RWPE1 (cell line): Measurements from ENCODE around the gene ERN1.

Experiments
- CTCF ChIA-PET: fragments of 350-600 bp; sonication (Branson Sonifier 250); formaldehyde crosslinking; extraction: SDS; loops from one replicate; lab custom pipeline; 2021; lab: Yijun Ruan, JAX
- POLR2A ChIA-PET: fragments of 400-600 bp; formaldehyde crosslinking; extraction: SDS; loops from one replicate; lab custom pipeline; 2020; ENCODE audit warnings: antibody characterized with exemption; ENCODE audit not compliant: low non-redundant PET; lab: Yijun Ruan, JAX
- DNase-seq: peaks from one replicate; pipeline ENCODE4 v3.0.0; 2012; ENCODE audit warnings: low spot score
- H3K27ac ChIP-seq: fragments of 450-650 bp; 2 replicates; pipeline ENCODE4 v1.5.1; 2017
- TF ChIP-seq, protein P1 (sequence below): fragments of 450-650 bp; conservative IDR thresholded peaks from 2 replicates; pipeline ENCODE4 v1.5.1; 2017; ENCODE audit warnings: low read depth, mild to moderate bottlenecking

The ERN1 gene

DNA sequence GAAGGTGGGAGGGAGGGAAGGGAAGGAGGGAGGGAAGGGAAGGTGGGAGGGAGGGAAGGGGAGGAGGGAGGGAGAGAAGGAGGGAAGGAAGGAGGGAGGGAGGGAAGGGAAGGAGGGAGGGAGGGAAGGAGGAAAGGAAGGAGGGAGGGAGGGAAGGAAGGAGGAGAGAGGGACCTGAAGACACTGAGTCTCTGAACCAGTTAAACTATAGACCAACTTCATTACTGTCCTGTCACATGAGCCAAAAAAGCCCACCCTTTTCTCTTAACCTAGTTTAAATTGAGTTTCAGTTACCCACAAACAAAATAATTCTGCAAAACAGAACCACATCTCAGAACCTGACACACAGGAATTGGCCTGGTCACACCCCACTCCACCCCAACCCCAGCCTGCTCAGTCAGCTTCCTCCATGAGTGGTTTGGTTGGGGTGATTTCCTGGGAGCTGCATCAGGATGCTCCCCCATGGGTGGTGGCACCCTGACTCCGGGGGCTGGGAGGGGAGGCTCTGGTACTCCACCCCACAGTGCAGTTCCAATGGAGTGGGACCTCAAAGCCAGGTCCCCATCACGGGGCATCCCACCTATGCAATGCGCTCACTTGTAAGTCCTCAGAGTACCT lies 136.5 kb downstream of the ERN1 start:
- no peak for DNase-seq
- no peak overlapping the region for H3K27ac ChIP-seq
- TF ChIP-seq, protein P1, sequence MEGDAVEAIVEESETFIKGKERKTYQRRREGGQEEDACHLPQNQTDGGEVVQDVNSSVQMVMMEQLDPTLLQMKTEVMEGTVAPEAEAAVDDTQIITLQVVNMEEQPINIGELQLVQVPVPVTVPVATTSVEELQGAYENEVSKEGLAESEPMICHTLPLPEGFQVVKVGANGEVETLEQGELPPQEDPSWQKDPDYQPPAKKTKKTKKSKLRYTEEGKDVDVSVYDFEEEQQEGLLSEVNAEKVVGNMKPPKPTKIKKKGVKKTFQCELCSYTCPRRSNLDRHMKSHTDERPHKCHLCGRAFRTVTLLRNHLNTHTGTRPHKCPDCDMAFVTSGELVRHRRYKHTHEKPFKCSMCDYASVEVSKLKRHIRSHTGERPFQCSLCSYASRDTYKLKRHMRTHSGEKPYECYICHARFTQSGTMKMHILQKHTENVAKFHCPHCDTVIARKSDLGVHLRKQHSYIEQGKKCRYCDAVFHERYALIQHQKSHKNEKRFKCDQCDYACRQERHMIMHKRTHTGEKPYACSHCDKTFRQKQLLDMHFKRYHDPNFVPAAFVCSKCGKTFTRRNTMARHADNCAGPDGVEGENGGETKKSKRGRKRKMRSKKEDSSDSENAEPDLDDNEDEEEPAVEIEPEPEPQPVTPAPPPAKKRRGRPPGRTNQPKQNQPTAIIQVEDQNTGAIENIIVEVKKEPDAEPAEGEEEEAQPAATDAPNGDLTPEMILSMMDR = no peak
- ChIA-PET POLR2A (no interaction called here), CTCF (interaction anchor here (0.6 to 1.9 kb wide), 4 partner anchors 31 to 718 kb away, joined by 3 to 5 read pairs (median 4); partner anchors contain the start of gene GH1)

DNA sequence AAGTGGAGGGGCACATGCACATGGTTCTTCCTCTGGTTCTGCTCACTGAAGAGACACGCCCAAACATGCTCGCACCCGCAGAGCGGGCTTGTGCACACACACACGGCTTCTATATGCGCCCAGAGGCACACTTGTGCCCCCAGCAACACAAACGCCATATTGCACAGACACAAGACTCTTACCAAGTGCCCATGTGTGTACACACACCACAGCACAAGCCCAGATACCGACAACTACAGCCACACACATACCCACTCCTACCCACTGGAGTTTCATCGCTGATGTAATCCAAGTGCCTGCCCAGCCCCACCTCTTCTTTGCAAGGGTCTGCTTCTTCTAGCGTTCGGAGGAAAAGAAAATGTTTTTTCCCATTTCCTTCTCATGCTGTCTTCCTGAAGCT lies 138.3 kb downstream of the ERN1 start:
- DNase-seq = no peak
- CTCF ChIA-PET = interaction anchor here (0.6 to 0.7 kb wide), 2 partner anchors 20 to 34 kb away, joined by 3 to 4 read pairs; no protein-coding TSS in a partner anchor
- H3K27ac ChIP-seq = no peak overlapping the region
- POLR2A ChIA-PET = no interaction called here
- TF ChIP-seq, protein P1 = no peak

DNA sequence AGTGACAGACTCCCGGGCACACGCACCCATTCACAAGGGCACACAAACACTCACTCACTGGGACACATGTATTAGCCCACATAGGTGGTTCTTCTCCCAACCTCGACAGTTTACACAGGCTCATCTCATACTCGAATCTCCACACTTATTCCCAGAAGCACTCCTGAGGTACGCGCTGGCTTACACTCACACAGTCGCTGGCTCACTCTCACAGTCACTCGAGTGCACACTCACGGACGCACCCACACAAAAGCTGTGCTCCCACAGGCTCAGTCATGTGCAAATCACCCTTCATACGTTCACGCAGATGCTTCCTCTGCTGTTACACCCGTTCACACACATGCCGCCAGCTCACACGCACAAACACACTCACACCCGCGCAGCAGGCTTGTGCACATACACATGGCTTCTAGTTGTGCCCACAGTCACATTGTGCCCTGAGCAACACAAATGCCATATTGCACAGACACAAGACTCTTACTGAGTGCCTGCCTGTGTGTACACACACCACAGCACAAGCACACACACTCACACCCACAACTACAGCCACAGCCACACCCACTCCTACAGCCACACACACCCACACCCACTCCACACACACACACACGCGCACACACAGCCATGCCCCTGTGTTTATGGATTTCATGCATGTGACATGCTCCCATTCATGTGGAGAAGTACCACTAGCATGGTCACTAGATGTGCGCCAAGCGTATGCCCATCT lies 140.2 kb downstream of the ERN1 start:
- H3K27ac ChIP-seq = no peak overlapping the region
- TF ChIP-seq, protein P1 = no peak
- DNase-seq = no peak
- POLR2A ChIA-PET = no interaction called here
- CTCF ChIA-PET = interaction anchor here (0.6 to 2.0 kb wide), 5 partner anchors 10 to 71 kb away, joined by 3 to 15 read pairs (median 4); partner anchors contain the start of gene GH1
